GM23338 (cell line): ENCODE measurements around the gene PREP. TPM values are rescaled to one million over a fixed set of nuclear protein-coding genes. Genes with fewer than 3 reads are reported as not detected.

Experiments used
- ATAC-seq: fragments of 200-7000 bp; cut with Tn5 transposase; 3 replicates; pipeline ENCODE4 v1.9.1; 2020
- DNase-seq: peaks from one replicate; pipeline ENCODE4 v3.0.0-alpha.2; 2015; ENCODE audit warnings: low spot score
- H2AFZ ChIP-seq: fragments of 200-600 bp; sonication (generic); 2 replicates; pipeline ENCODE4 v1.8.0; 2016; ENCODE audit warnings: antibody characterized with exemption, mild to moderate bottlenecking, moderate library complexity
- H3F3A ChIP-seq: fragments of 200-600 bp; sonication (generic); replicated peaks from 2 replicates; pipeline ENCODE4 v1.8.0; 2017; ENCODE audit warnings: antibody characterized with exemption, mixed run types, low read depth
- H3K27ac ChIP-seq: fragments of 200-600 bp; sonication (generic); 2 replicates; pipeline ENCODE4 v1.6.1; 2016; ENCODE audit warnings: low read depth
- H3K27me3 ChIP-seq: fragments of 200-600 bp; sonication (generic); 2 replicates; pipeline ENCODE4 v1.8.0; 2016; ENCODE audit warnings: mild to moderate bottlenecking, mixed run types, moderate library complexity; ENCODE audit not compliant: insufficient read depth
- H3K36me3 ChIP-seq: fragments of 200-600 bp; sonication (generic); 2 replicates; pipeline ENCODE4 v1.8.0; 2016; ENCODE audit warnings: mild to moderate bottlenecking; ENCODE audit not compliant: insufficient read depth
- H3K4me1 ChIP-seq: fragments of 200-600 bp; sonication (generic); 2 replicates; pipeline ENCODE4 v1.8.0; 2016; ENCODE audit warnings: mild to moderate bottlenecking, moderate library complexity; ENCODE audit not compliant: insufficient read depth
- H3K4me2 ChIP-seq: fragments of 200-600 bp; sonication (generic); 2 replicates; pipeline ENCODE4 v1.7.1; 2017; ENCODE audit warnings: mixed run types
- H3K4me3 ChIP-seq: fragments of 200-600 bp; sonication (generic); 2 replicates; pipeline ENCODE4 v1.6.1; 2016; ENCODE audit warnings: mixed run types
- H3K79me2 ChIP-seq: fragments of 200-600 bp; sonication (generic); replicated peaks from 2 replicates; pipeline ENCODE4 v1.8.0; 2017; ENCODE audit warnings: mild to moderate bottlenecking; ENCODE audit not compliant: insufficient read depth
- H3K9me2 ChIP-seq: fragments of 200-600 bp; sonication (generic); 2 replicates; pipeline ENCODE4 v1.8.0; 2017; ENCODE audit not compliant: insufficient read depth
- H4K20me1 ChIP-seq: fragments of 200-600 bp; sonication (generic); replicated peaks from 2 replicates; pipeline ENCODE4 v1.8.0; 2017; ENCODE audit warnings: mild to moderate bottlenecking; ENCODE audit not compliant: insufficient read depth
- H3K27ac Mint-ChIP-seq: 2 replicates; pipeline ENCODE4 v1.8.0; 2020; ENCODE audit warnings: inconsistent platforms, mild to moderate bottlenecking, moderate library complexity, mixed read lengths
- H3K27me3 Mint-ChIP-seq: 3 replicates; pipeline ENCODE4 v1.8.0; 2022; ENCODE audit warnings: low read depth, mild to moderate bottlenecking, moderate library complexity, mixed read lengths, inconsistent platforms; ENCODE audit not compliant: insufficient read depth, poor library complexity
- H3K36me3 Mint-ChIP-seq: 3 replicates; pipeline ENCODE4 v1.8.0; 2021; ENCODE audit warnings: low read depth, mild to moderate bottlenecking, inconsistent platforms, moderate library complexity, mixed read lengths
- H3K4me1 Mint-ChIP-seq: 3 replicates; pipeline ENCODE4 v1.8.0; 2020; ENCODE audit warnings: mild to moderate bottlenecking, inconsistent platforms, mixed read lengths
- H3K4me3 Mint-ChIP-seq: 3 replicates; pipeline ENCODE4 v1.8.0; 2021; ENCODE audit warnings: moderate library complexity, mild to moderate bottlenecking, inconsistent platforms, mixed read lengths
- H3K9me3 Mint-ChIP-seq: 3 replicates; pipeline ENCODE4 v1.8.0; 2020; ENCODE audit warnings: moderate library complexity, mild to moderate bottlenecking, inconsistent platforms, mixed read lengths
- CREB1 ChIP-seq: fragments of 250-450 bp; sonication (Bioruptor Pico); IDR thresholded peaks from 2 replicates; pipeline ENCODE4 v1.5.0; 2020; ENCODE audit warnings: low read depth, mild to moderate bottlenecking, moderate library complexity
- EZH2 ChIP-seq: fragments of 200-600 bp; sonication (generic); IDR thresholded peaks from one replicate; pipeline ENCODE4 v1.8.0; 2017; ENCODE audit warnings: antibody characterized with exemption, mild to moderate bottlenecking, low read depth; ENCODE audit not compliant: unreplicated experiment
- EZH2phosphoT487 ChIP-seq: fragments of 200-600 bp; sonication (generic); IDR thresholded peaks from one replicate; pipeline ENCODE4 v1.8.1; 2018; ENCODE audit warnings: antibody characterized with exemption; ENCODE audit not compliant: unreplicated experiment
- JUNB ChIP-seq: IDR thresholded peaks from one replicate; pipeline ENCODE4 v1.6.1; 2016; ENCODE audit warnings: antibody characterized with exemption; ENCODE audit not compliant: unreplicated experiment
- NANOG ChIP-seq: IDR thresholded peaks from 2 replicates; pipeline ENCODE4 v1.6.1; 2016; ENCODE audit warnings: antibody characterized with exemption, borderline replicate concordance
- POLR2AphosphoS5 ChIP-seq: IDR thresholded peaks from 2 replicates; pipeline ENCODE4 v1.6.1; 2016; ENCODE audit warnings: antibody characterized with exemption, low read depth
- STAT1 ChIP-seq: IDR thresholded peaks from one replicate; pipeline ENCODE4 v1.6.1; 2016; ENCODE audit warnings: antibody characterized with exemption; ENCODE audit not compliant: unreplicated experiment
- ZNF114 ChIP-seq: fragments of 250-450 bp; sonication (Bioruptor Pico); IDR thresholded peaks from 2 replicates; pipeline ENCODE4 v1.5.0; 2020; ENCODE audit warnings: mild to moderate bottlenecking, moderate library complexity
- ZNF331 ChIP-seq: fragments of 250-450 bp; sonication (Bioruptor Pico); IDR thresholded peaks from 2 replicates; pipeline ENCODE4 v1.5.0; 2020; ENCODE audit warnings: low read depth, mild to moderate bottlenecking, moderate library complexity
- polyA plus RNA-seq: library from polyadenylated mRNA; unstranded; fragments of >200 nt; fragmentation: Nextera tagmentation; extraction: Ambion mirVana; gene quantifications from 2 replicates; pipeline ENCODE4 v1.2.1, GENCODE V29; 2016
- total RNA-seq: library from RNA; depleted of rRNA; stranded (reverse); fragments of >200 nt; shearing (Covaris generic); gene quantifications from 2 replicates; pipeline ENCODE4 v1.2.3, GENCODE V29; 2014
- TF ChIP-seq, protein P1 (sequence below): fragments of 250-450 bp; sonication (Bioruptor Pico); IDR thresholded peaks from 2 replicates; pipeline ENCODE4 v1.5.0; 2020; ENCODE audit warnings: mild to moderate bottlenecking, moderate library complexity
- TF ChIP-seq, protein P2 (sequence below): IDR thresholded peaks from one replicate; pipeline ENCODE4 v1.6.1; 2018; ENCODE audit warnings: antibody characterized with exemption; ENCODE audit not compliant: unreplicated experiment
- TF ChIP-seq, protein P3 (sequence below): IDR thresholded peaks from 2 replicates; pipeline ENCODE4 v1.6.1; 2016; ENCODE audit warnings: antibody characterized with exemption
- TF ChIP-seq, protein P4 (sequence below), 2 experiments: fragments of 200-600 bp in 1 of 2; sonication (generic) in 1 of 2; conservative IDR thresholded peaks; 2 replicates each; pipeline versions ENCODE4 v1.5.1 to v1.6.1; 2016 to 2017; ENCODE audit warnings: antibody characterized with exemption in 2 of 2, low read depth in 2 of 2, mild to moderate bottlenecking in 2 of 2, moderate library complexity in 1 of 2

Gene PREP
- total and polyA plus RNA-seq, 2 experiments from 2014 or later: 28.5 to 52.7 TPM

DNA sequence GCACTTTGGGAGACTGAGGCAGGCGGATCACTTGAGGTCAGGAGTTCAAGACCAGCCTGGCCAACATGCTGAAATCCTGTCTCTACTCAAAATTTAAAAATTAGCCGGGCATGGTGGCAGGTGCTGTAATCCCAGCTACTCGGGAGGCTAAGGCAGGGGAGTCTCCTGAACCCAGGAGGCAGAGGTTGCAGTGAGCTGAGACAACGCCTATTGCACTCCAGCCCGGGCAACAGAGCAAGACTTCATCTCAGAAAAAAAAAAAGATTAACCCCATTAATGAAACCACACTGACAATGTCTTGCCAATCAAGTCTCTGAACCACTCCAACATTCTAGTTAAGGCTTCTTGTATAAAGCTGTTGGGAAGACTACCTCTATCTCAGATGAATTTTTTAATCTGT lies 4.0 kb downstream of the PREP start:
- H3F3A ChIP-seq: 0 out of 2 replicates have a peak, but pooled peaks cover under 1% of the 10 kb centered on the region
- Mint-ChIP-seq H3K36me3 (peaks cover 21% of the 10 kb centered on the region), H3K27me3 (peaks cover 10% of the 10 kb centered on the region), H3K27ac (no peak overlapping the region), H3K4me3 (no peak overlapping the region), H3K9me3 (no peaks in the 10 kb centered on the region), H3K4me1 (peaks cover 48% of the 10 kb centered on the region)
- H4K20me1 ChIP-seq: peaks cover 19% of the 10 kb centered on the region
- peak overlapping the region; percentile 39; the same call in 1 of the 2 replicates for H3K4me2 ChIP-seq
- DNase-seq (no peak), ATAC-seq (no peak)
- H3K9me2 ChIP-seq: no peaks in the 10 kb centered on the region
- no peak overlapping the region for H3K27ac ChIP-seq
- H3K4me1 ChIP-seq: peaks cover 39% of the 10 kb centered on the region
- H3K4me3 ChIP-seq: no peak overlapping the region
- H3K36me3 ChIP-seq: no peaks in the 10 kb centered on the region
- no peaks in the 10 kb centered on the region for H3K27me3 ChIP-seq
- H2AFZ ChIP-seq: no peak overlapping the region
- TF ChIP-seq NANOG: no peak
- TF ChIP-seq EZH2phosphoT487: no peak
- no peak for TF ChIP-seq POLR2AphosphoS5
- TF ChIP-seq JUNB: no peak
- no peak for TF ChIP-seq EZH2
- no peak for TF ChIP-seq CREB1 (CRISPR knock-in tag)
- no peak for TF ChIP-seq STAT1
- TF ChIP-seq, protein P1, sequence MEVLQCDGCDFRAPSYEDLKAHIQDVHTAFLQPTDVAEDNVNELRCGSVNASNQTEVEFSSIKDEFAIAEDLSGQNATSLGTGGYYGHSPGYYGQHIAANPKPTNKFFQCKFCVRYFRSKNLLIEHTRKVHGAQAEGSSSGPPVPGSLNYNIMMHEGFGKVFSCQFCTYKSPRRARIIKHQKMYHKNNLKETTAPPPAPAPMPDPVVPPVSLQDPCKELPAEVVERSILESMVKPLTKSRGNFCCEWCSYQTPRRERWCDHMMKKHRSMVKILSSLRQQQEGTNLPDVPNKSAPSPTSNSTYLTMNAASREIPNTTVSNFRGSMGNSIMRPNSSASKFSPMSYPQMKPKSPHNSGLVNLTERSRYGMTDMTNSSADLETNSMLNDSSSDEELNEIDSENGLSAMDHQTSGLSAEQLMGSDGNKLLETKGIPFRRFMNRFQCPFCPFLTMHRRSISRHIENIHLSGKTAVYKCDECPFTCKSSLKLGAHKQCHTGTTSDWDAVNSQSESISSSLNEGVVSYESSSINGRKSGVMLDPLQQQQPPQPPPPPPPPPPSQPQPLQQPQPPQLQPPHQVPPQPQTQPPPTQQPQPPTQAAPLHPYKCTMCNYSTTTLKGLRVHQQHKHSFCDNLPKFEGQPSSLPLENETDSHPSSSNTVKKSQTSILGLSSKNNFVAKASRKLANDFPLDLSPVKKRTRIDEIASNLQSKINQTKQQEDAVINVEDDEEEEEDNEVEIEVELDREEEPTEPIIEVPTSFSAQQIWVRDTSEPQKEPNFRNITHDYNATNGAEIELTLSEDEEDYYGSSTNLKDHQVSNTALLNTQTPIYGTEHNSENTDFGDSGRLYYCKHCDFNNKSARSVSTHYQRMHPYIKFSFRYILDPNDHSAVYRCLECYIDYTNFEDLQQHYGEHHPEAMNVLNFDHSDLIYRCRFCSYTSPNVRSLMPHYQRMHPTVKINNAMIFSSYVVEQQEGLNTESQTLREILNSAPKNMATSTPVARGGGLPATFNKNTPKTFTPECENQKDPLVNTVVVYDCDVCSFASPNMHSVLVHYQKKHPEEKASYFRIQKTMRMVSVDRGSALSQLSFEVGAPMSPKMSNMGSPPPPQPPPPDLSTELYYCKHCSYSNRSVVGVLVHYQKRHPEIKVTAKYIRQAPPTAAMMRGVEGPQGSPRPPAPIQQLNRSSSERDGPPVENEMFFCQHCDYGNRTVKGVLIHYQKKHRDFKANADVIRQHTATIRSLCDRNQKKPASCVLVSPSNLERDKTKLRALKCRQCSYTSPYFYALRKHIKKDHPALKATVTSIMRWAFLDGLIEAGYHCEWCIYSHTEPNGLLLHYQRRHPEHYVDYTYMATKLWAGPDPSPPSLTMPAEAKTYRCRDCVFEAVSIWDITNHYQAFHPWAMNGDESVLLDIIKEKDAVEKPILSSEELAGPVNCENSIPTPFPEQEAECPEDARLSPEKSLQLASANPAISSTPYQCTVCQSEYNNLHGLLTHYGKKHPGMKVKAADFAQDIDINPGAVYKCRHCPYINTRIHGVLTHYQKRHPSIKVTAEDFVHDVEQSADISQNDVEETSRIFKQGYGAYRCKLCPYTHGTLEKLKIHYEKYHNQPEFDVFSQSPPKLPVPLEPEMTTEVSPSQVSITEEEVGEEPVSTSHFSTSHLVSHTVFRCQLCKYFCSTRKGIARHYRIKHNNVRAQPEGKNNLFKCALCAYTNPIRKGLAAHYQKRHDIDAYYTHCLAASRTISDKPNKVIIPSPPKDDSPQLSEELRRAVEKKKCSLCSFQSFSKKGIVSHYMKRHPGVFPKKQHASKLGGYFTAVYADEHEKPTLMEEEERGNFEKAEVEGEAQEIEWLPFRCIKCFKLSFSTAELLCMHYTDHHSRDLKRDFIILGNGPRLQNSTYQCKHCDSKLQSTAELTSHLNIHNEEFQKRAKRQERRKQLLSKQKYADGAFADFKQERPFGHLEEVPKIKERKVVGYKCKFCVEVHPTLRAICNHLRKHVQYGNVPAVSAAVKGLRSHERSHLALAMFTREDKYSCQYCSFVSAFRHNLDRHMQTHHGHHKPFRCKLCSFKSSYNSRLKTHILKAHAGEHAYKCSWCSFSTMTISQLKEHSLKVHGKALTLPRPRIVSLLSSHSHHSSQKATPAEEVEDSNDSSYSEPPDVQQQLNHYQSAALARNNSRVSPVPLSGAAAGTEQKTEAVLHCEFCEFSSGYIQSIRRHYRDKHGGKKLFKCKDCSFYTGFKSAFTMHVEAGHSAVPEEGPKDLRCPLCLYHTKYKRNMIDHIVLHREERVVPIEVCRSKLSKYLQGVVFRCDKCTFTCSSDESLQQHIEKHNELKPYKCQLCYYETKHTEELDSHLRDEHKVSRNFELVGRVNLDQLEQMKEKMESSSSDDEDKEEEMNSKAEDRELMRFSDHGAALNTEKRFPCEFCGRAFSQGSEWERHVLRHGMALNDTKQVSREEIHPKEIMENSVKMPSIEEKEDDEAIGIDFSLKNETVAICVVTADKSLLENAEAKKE (CRISPR knock-in tag): no peak
- TF ChIP-seq, protein P2, sequence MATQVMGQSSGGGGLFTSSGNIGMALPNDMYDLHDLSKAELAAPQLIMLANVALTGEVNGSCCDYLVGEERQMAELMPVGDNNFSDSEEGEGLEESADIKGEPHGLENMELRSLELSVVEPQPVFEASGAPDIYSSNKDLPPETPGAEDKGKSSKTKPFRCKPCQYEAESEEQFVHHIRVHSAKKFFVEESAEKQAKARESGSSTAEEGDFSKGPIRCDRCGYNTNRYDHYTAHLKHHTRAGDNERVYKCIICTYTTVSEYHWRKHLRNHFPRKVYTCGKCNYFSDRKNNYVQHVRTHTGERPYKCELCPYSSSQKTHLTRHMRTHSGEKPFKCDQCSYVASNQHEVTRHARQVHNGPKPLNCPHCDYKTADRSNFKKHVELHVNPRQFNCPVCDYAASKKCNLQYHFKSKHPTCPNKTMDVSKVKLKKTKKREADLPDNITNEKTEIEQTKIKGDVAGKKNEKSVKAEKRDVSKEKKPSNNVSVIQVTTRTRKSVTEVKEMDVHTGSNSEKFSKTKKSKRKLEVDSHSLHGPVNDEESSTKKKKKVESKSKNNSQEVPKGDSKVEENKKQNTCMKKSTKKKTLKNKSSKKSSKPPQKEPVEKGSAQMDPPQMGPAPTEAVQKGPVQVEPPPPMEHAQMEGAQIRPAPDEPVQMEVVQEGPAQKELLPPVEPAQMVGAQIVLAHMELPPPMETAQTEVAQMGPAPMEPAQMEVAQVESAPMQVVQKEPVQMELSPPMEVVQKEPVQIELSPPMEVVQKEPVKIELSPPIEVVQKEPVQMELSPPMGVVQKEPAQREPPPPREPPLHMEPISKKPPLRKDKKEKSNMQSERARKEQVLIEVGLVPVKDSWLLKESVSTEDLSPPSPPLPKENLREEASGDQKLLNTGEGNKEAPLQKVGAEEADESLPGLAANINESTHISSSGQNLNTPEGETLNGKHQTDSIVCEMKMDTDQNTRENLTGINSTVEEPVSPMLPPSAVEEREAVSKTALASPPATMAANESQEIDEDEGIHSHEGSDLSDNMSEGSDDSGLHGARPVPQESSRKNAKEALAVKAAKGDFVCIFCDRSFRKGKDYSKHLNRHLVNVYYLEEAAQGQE: no peak
- TF ChIP-seq ZNF331 (CRISPR knock-in tag): no peak
- TF ChIP-seq, protein P3, sequence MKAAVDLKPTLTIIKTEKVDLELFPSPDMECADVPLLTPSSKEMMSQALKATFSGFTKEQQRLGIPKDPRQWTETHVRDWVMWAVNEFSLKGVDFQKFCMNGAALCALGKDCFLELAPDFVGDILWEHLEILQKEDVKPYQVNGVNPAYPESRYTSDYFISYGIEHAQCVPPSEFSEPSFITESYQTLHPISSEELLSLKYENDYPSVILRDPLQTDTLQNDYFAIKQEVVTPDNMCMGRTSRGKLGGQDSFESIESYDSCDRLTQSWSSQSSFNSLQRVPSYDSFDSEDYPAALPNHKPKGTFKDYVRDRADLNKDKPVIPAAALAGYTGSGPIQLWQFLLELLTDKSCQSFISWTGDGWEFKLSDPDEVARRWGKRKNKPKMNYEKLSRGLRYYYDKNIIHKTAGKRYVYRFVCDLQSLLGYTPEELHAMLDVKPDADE: no peak
- TF ChIP-seq ZNF114 (CRISPR knock-in tag): no peak
- TF ChIP-seq, protein P4, sequence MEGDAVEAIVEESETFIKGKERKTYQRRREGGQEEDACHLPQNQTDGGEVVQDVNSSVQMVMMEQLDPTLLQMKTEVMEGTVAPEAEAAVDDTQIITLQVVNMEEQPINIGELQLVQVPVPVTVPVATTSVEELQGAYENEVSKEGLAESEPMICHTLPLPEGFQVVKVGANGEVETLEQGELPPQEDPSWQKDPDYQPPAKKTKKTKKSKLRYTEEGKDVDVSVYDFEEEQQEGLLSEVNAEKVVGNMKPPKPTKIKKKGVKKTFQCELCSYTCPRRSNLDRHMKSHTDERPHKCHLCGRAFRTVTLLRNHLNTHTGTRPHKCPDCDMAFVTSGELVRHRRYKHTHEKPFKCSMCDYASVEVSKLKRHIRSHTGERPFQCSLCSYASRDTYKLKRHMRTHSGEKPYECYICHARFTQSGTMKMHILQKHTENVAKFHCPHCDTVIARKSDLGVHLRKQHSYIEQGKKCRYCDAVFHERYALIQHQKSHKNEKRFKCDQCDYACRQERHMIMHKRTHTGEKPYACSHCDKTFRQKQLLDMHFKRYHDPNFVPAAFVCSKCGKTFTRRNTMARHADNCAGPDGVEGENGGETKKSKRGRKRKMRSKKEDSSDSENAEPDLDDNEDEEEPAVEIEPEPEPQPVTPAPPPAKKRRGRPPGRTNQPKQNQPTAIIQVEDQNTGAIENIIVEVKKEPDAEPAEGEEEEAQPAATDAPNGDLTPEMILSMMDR (conservative IDR thresholded peaks at IDR 0.05; ENCODE audit: low read depth in 2 of 2): no peak
- H3K79me2 ChIP-seq: peaks cover 55% of the 10 kb centered on the region
